Ramos (cell line): Measurements from ENCODE around the gene KCNQ5.

ENCODE experiments used
- in situ Hi-C: fragments of 300-500 bp; cut with MboI; formaldehyde crosslinking; loops from one replicate; pipeline ENCODE4 v1.14.3; 2022; ENCODE audit warnings: low sequenced_read_pairs; ENCODE audit not compliant: unreplicated experiment

KCNQ5 gene

GRCh38 chr6:72784581-72784980 is 162.7 kb downstream of the KCNQ5 start:
- in situ Hi-C loops: no loop called here

DNA sequence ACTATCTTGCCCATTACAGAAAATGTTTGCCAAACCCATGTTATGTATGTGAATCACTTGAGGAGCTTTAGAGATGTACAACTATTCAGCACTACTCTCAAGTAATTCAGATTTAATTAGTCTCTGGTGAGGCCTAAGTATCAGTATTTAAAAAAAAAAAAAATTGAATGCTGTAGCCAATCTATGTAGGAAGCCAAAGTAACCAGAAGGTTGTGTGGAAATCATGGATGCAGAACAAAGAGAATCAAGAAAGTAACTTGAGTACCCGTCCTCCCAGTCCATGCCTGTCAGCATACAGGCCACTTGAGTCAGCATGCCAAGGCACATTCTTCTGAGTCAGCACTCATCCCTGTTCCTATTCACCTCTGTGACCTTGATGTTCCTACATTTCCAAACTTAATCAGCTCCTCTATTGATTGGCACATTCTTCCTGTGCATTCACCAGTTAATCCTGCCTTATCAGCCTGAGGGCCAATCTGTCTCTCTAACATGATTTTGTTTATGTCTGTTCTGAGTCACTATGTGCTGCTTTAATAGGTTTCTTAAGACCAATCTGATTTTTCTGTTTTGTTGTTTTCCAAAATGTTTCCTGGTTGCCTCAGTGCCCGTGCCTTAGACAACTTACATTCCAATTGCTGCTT is 165.6 kb downstream of the KCNQ5 start:
- in situ Hi-C loops: no loop called here

GRCh38 chr6:72788188-72788587 is 166.3 kb downstream of the KCNQ5 start:
- in situ Hi-C loops: no loop called here

- in situ Hi-C loops: no loop called here
These were observed 167.3 kb downstream of the KCNQ5 start for GRCh38 chr6:72789145-72789544.

DNA sequence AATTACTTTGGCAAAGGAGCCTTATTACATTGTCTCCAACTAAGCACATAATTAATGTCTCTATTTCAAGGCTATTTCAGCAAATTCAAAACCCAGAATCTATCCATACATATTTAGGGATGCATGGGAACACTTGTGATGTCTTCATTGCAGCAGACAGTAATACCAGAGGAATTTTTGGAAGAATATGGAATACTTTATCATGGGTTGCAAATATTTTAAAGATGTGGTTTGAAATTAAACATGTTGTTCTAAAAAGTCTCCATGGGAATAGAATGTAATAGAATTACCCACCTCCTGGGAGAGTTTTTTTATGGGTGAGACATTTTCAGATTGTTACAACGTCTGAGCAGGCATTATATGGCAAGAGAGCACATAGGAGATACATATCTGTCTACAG is 170.8 kb downstream of the KCNQ5 start:
- in situ Hi-C loops: no loop called here

- in situ Hi-C loops: no loop called here
These were observed 172.0 kb downstream of the KCNQ5 start for GRCh38 chr6:72793641-72794395.

GRCh38 chr6:72798196-72798595 is 176.3 kb downstream of the KCNQ5 start:
- in situ Hi-C loops: no loop called here

GRCh38 chr6:72809746-72810379 is 188.0 kb downstream of the KCNQ5 start:
- in situ Hi-C loops: no loop called here

- in situ Hi-C loops: no loop called here
These were observed 188.9 kb downstream of the KCNQ5 start for GRCh38 chr6:72810571-72811280.

DNA sequence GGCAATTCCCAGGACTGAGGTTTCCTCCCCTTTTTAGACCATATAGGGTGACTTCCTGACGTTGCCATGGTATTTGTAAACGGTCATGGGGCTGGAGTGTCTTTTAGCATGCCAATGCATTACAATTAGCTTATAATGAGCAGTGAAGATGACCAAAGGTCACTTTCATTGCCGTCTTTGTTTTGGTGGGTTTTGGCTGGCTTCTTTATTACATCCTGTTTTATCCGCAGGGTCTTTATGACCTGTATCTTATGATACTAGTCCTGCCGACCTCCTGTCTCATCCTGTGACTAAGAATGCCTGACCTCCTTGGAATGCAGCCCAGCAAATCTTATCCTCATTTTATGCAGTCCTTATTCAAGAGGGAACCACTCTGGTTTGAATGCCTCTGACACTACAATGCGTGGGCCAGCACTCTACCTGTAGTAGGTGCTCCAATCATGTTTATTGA is 190.1 kb downstream of the KCNQ5 start:
- in situ Hi-C loops: no loop called here

- in situ Hi-C loops: no loop called here
These were observed 192.1 kb downstream of the KCNQ5 start for GRCh38 chr6:72813807-72814596.

DNA sequence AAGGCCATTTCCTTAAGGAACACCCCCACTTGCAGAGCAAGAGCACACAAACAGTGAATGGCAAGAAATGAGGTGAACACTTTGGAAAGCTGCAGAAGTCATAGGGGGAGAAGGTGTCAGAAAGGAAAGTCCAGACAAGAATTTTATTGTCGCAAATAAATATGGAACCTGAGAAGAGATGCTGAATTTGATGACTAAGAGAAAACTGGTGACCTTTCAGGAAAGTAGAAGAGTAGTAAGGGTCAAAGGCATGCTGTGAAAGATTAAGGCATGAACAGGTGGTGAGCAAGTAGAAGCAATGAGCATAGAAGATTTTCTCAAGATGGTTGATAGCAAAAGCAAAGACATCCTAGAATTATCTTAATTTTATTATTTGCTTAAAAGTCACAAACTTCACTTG is 194.2 kb downstream of the KCNQ5 start:
- in situ Hi-C loops: no loop called here

DNA sequence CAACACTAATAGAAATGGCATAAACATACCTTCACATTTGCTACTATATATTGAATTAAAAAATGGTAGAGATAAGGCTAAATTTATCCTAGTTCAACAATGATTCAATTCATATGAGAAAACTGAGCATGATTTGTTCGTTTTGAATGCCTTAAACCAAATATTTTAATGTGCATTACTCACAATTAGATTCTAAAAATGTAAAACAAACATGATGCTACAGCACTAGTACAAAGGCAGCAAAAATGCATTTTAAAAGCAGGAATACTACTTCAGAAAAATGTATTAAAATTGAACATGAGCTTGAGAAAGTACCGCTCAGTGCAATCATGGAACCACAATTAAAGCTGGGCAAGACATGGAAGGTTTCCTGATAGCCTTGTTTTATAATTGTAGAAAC is 195.3 kb downstream of the KCNQ5 start:
- in situ Hi-C loops: no loop called here

DNA sequence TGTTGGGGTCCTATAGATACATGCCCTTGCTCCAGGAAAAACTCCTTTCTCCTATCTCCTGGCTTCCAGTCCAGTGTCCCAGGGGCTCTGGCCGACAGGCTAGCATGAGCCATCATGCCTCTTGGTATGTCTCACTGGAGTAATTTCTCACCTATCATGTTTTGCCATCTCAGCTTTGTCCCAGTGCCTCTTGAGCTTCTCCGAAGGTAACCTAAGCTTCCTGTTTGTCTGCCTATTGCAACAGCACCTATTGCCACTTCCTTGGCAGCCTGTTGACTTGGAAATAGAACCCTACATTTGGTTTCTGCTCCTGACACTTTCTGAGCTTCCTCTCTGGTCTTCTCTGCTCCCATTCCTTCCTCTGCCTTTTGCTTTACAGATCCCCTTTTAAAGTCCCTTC is 197.7 kb downstream of the KCNQ5 start:
- in situ Hi-C loops: no loop called here

DNA sequence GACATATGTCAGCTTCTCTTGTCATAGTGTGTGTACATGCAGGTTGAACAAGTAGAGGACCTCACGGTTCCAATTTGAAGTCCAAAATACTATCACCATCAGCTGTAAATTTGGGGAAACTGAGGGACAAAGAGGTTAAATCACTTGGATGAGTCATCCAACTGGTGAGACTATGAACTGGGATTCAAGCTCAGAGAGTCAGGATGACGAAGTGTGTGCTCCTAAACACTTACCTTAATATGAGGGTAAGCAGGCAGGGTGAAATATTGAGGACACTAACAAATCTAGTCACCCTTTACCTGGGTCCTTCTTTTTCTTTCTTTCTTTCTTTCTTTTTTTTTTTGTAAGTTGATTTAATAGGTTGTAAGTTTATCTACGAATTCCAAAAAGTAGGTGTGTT is 198.3 kb downstream of the KCNQ5 start:
- in situ Hi-C loops: no loop called here

GRCh38 chr6:72820906-72821305 is 199.0 kb downstream of the KCNQ5 start:
- in situ Hi-C loops: no loop called here

DNA sequence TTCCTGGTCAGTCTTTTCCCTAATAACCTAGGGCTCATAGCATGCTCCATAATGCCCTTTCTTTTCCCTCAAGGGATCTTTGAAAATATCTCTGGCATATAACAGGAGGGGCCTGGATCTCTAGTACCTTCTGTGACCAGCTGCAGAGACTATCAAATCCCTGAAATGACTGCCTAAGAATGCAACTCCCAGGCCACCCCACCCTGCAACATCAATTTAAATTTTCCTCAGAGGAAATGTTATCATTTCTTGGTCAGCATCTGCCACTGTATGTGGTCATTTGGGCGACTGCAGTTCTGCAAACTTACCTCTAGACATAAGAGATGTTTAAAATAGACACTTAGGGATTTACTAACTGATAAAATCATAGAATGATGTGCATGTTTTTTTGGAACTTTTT is 200.2 kb downstream of the KCNQ5 start:
- in situ Hi-C loops: no loop called here

GRCh38 chr6:72822691-72823090 is 200.8 kb downstream of the KCNQ5 start:
- in situ Hi-C loops: no loop called here

DNA sequence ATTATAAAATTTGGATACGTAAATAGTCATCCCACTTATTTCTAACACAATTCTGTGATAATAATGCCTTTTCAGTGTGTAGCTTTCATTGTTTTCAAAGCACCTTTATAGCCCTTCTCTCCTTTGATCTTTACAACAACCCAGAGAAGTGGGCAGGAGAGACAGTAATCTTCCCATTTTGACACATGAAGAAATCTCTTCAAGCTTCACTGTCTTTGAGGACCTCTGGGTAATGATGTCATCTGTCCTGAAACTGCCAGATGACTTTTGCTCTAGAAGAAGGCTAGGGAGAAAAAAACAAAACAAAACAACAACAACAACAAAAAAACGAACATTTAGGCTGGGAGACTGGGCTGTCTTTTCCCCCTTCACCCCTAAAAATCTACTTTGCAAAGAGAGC is 203.0 kb downstream of the KCNQ5 start:
- in situ Hi-C loops: no loop called here

GRCh38 chr6:72825315-72825911 is 203.5 kb downstream of the KCNQ5 start:
- in situ Hi-C loops: no loop called here
